Glutamatergic neuron (in vitro differentiated cells): ENCODE measurements around the gene SNX30. TPM values are rescaled to one million over a fixed set of nuclear protein-coding genes. Genes with fewer than 3 reads are reported as not detected.

Experiments
- DNase-seq: peaks from one replicate; pipeline ENCODE4 v3.0.0; 2022
- H3K27ac Mint-ChIP-seq: one replicate; pipeline ENCODE4 v1.8.0; 2020; ENCODE audit warnings: mild to moderate bottlenecking, mixed read lengths, inconsistent platforms; ENCODE audit not compliant: unreplicated experiment
- H3K27me3 Mint-ChIP-seq: one replicate; pipeline ENCODE4 v1.8.0; 2020; ENCODE audit warnings: mild to moderate bottlenecking, moderate library complexity, mixed read lengths, inconsistent platforms; ENCODE audit not compliant: unreplicated experiment
- H3K36me3 Mint-ChIP-seq: one replicate; pipeline ENCODE4 v1.8.0; 2020; ENCODE audit warnings: mild to moderate bottlenecking, mixed read lengths, inconsistent platforms; ENCODE audit not compliant: unreplicated experiment
- H3K4me1 Mint-ChIP-seq: one replicate; pipeline ENCODE4 v1.8.0; 2020; ENCODE audit warnings: mild to moderate bottlenecking, low read depth, mixed read lengths, inconsistent platforms; ENCODE audit not compliant: unreplicated experiment
- H3K4me3 Mint-ChIP-seq: one replicate; pipeline ENCODE4 v1.8.0; 2020; ENCODE audit warnings: mild to moderate bottlenecking, mixed read lengths, inconsistent platforms; ENCODE audit not compliant: unreplicated experiment
- H3K9me3 Mint-ChIP-seq: one replicate; pipeline ENCODE4 v1.8.0; 2020; ENCODE audit warnings: mild to moderate bottlenecking, moderate library complexity, mixed read lengths, inconsistent platforms; ENCODE audit not compliant: unreplicated experiment
- total RNA-seq: library from RNA; stranded (reverse); fragmentation: NEBNext Ultra II Directional; extraction: Animal tissue kit (Norgen Biotek cat#: 25700); gene quantifications from one replicate; pipeline ENCODE4 v1.2.1, GENCODE V29; 2021; ENCODE audit not compliant: unreplicated experiment
- TF ChIP-seq, protein P1 (sequence below): fragments of 200-600 bp; sonication (generic); IDR thresholded peaks from one replicate; pipeline ENCODE4 v1.5.0; 2021; ENCODE audit not compliant: partially characterized antibody, unreplicated experiment

The SNX30 gene
- total RNA-seq, 1 donor from 2014 or later: 41.7 TPM

DNA sequence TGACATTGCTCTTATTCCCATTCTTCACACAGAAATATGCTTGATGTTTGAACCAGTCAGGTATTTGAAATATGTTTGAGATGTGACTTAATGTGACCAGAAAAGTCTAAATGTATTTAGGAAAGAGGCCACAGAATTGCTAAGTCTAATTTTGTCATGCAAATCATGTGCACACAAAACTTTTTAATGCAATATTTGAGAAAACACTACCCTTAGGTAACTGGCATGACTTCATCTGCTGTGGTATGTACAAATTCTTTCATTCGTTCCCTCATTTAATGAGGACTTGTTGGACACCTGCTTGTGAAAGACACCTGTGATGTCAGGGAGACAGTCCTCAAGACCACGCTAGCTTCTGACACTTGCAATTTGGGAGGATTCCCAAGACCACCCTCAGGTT is 161.2 kb downstream of the SNX30 start:
- Mint-ChIP-seq H3K27ac (no peak overlapping the region), H3K4me3 (no peak overlapping the region), H3K27me3 (no peaks in the 10 kb centered on the region)

DNA sequence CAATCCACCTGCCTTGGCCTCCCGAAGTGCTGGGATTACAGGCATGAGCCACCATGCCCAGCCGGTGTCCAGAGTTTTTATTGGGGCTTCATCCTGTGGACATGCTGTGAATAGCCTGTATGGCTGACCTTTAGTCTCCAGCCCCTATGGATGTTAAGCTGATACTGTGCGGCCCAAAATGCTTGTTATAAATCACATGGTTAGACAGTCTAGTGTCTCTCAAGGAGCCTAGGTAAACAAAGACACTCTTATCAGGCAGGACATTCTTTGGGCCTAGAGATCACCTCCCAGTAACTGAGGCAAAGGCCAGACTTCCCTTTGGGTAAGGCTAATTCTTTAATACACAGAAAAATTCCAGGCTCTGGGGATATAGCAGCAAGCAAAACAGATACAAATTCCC is 162.1 kb downstream of the SNX30 start:
- H3K4me3 Mint-ChIP-seq: no peak overlapping the region
- H3K36me3 Mint-ChIP-seq: no peaks in the 10 kb centered on the region
- no peaks in the 10 kb centered on the region for H3K9me3 Mint-ChIP-seq
- H3K27ac Mint-ChIP-seq: no peak overlapping the region
- TF ChIP-seq, protein P1, sequence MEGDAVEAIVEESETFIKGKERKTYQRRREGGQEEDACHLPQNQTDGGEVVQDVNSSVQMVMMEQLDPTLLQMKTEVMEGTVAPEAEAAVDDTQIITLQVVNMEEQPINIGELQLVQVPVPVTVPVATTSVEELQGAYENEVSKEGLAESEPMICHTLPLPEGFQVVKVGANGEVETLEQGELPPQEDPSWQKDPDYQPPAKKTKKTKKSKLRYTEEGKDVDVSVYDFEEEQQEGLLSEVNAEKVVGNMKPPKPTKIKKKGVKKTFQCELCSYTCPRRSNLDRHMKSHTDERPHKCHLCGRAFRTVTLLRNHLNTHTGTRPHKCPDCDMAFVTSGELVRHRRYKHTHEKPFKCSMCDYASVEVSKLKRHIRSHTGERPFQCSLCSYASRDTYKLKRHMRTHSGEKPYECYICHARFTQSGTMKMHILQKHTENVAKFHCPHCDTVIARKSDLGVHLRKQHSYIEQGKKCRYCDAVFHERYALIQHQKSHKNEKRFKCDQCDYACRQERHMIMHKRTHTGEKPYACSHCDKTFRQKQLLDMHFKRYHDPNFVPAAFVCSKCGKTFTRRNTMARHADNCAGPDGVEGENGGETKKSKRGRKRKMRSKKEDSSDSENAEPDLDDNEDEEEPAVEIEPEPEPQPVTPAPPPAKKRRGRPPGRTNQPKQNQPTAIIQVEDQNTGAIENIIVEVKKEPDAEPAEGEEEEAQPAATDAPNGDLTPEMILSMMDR: no peak
- H3K4me1 Mint-ChIP-seq: no peaks in the 10 kb centered on the region
- no peak for DNase-seq
- no peaks in the 10 kb centered on the region for H3K27me3 Mint-ChIP-seq

More for the DNA sequence above, 161.2 kb downstream of the SNX30 start:
- TF ChIP-seq, protein P1: no peak
- no peaks in the 10 kb centered on the region for H3K36me3 Mint-ChIP-seq
- H3K9me3 Mint-ChIP-seq: no peaks in the 10 kb centered on the region
- DNase-seq: no peak
- H3K4me1 Mint-ChIP-seq: no peaks in the 10 kb centered on the region

DNA sequence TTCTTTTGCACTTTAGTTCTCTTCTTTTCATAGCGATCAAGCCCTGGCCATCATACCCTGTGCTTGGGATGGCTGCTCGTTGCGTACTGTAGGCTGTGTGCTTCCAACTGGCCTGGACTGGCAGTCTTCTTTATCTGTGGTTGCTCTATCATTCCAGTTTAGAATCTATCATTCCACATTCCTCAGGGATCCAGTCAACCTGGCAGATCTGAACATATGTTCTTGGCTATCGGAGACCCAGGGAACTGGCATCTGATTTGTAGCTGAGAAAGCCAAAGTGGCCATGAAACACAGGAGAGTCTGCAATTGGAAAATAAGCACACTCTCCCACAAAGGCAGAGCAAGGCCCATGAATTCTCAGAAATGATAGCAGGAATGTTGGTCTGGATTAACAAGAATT is 162.8 kb downstream of the SNX30 start:
- Mint-ChIP-seq H3K36me3 (no peaks in the 10 kb centered on the region), H3K4me1 (no peaks in the 10 kb centered on the region), H3K4me3 (no peak overlapping the region), H3K27ac (no peak overlapping the region), H3K27me3 (no peaks in the 10 kb centered on the region), H3K9me3 (no peaks in the 10 kb centered on the region)
- TF ChIP-seq, protein P1: no peak
- DNase-seq: no peak

DNA sequence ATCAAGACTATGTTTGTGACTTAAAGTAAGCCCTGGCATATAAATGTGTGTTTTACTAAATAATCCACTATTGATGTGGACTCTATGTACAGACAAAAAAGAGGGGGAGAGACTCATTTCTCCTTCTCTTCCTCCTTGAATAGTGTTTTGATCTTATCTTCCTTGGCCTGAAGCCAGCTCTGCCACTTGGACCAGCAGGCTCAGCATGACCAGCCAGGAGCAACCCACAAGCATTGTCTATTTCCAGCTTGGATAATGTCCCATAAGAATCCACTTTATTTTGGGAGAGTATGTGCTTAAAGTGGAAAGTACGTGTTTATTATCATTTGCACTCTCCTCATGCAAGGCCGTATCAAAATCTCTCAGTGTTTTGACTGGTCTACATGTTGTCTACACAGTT is 164.0 kb downstream of the SNX30 start:
- no peak for DNase-seq
- Mint-ChIP-seq H3K27me3 (no peaks in the 10 kb centered on the region), H3K4me1 (no peaks in the 10 kb centered on the region), H3K27ac (no peak overlapping the region), H3K4me3 (no peak overlapping the region), H3K9me3 (no peaks in the 10 kb centered on the region), H3K36me3 (no peaks in the 10 kb centered on the region)
- TF ChIP-seq, protein P1: no peak

DNA sequence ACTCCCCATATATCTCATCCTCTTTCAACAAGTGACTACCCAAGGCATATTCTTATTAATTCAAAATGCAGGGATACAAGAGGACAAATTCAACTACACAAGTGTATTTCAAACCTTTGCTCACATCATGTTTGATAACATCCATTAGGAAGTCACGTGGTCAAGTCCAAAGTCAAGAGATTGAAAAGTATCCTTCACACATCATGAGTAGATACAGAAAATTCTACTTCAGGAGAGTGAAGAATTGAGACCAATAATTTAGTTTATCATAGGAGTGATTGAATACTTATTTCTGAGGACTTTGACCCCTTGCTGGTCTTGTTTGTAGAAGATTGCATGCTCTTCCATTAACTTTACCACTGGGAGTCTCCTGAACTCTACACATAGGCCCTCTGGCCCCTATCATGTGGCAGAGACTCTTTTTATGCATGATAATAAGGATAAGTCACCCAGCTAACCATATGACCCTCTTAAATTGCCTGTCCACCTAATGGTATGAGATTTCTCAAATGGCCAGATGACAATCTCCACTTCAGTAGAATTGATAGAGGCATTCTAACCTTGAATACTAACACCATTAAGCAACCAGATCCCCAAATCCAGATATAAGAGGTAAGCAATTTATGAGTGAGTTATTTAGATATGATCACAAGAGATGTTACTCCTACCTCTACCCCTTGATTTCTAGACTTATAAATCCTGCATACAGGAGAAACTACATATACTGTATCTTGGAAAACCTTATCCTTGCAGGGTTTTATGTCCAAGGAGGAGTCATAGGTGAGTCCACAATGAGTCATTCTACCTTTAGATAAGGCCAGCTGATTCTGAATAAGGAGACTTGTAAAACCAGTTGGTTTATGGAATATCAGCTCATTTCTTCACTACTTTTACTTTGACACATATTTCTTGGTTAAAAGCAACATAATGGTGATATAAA is 166.8 kb downstream of the SNX30 start:
- TF ChIP-seq, protein P1: no peak
- no peak for DNase-seq
- Mint-ChIP-seq H3K9me3 (no peaks in the 10 kb centered on the region), H3K36me3 (no peaks in the 10 kb centered on the region), H3K27me3 (no peaks in the 10 kb centered on the region), H3K27ac (no peak overlapping the region), H3K4me1 (no peaks in the 10 kb centered on the region), H3K4me3 (no peak overlapping the region)
